K562 (cell line): ENCODE results near the gene RPS8. TPM values are rescaled to one million over a fixed set of nuclear protein-coding genes. Genes with fewer than 3 reads are reported as not detected.

ENCODE experiments used
- E2F1 ChIP-seq: sonication (generic); formaldehyde crosslinking; IDR thresholded peaks from 2 replicates; pipeline ENCODE4 v1.8.1; 2023; ENCODE audit warnings: mild to moderate bottlenecking, missing genetic modification reagents, moderate library complexity
- FOXO4 ChIP-seq: fragments of 450-650 bp; formaldehyde crosslinking; IDR thresholded peaks from 2 replicates; pipeline ENCODE4 v1.4.0; 2020; ENCODE audit warnings: mild to moderate bottlenecking, moderate library complexity
- ID3 ChIP-seq, 2 experiments: fragments of 250-450 bp in 1 of 2; fragments of 450-650 bp in 1 of 2; sonication (Bioruptor Pico) in 1 of 2; IDR thresholded peaks; 2 replicates each; pipeline versions ENCODE4 v1.6.1 to v1.8.0; 2016 to 2021; ENCODE audit warnings: mild to moderate bottlenecking in 2 of 2, moderate library complexity in 2 of 2, missing compliant biosample characterization in 1 of 2, missing genetic modification characterization in 1 of 2
- PBX2 ChIP-seq, 2 experiments: IDR thresholded peaks in 1 of 2; conservative IDR thresholded peaks in 1 of 2; 2 replicates each; pipeline ENCODE4 v1.6.1; 2016; ENCODE audit warnings: low read depth in 2 of 2, mild to moderate bottlenecking in 1 of 2, missing compliant biosample characterization in 1 of 2, missing genetic modification characterization in 1 of 2, moderate library complexity in 1 of 2
- POLR3A ChIP-seq: IDR thresholded peaks from 2 replicates; pipeline ENCODE4 v1.6.1; 2011; ENCODE audit warnings: borderline replicate concordance, mild to moderate bottlenecking, moderate library complexity; ENCODE audit not compliant: insufficient read length, insufficient read depth; ENCODE audit errors: extremely low read depth
- SRF ChIP-seq, 2 experiments: fragments of 250-450, 450-650 bp in 1 of 2; sonication (Bioruptor Pico) in 1 of 2; sonication (generic) in 1 of 2; formaldehyde crosslinking; IDR thresholded peaks; 2 replicates each; pipeline versions ENCODE4 v1.5.0 to v1.5.1; 2020 to 2022; ENCODE audit warnings: mild to moderate bottlenecking in 1 of 2, missing genetic modification reagents in 1 of 2
- ZNF232 ChIP-seq: sonication (generic); formaldehyde crosslinking; IDR thresholded peaks from 2 replicates; pipeline ENCODE4 v1.8.0; 2022; ENCODE audit warnings: mild to moderate bottlenecking, missing genetic modification reagents
- ZNF407 ChIP-seq: fragments of 450-650 bp; IDR thresholded peaks from 2 replicates; pipeline ENCODE4 v1.6.1; 2016; ENCODE audit warnings: low read depth
- polyA plus RNA-seq, 8 experiments: library from polyadenylated mRNA; depleted of rRNA in 4 of 8; stranded (reverse) in 5 of 8; unstranded in 3 of 8; fragments of >200 nt; fragmentation: Nextera tagmentation in 2 of 8; fragmentation: Illumina TruSeq in 1 of 8; extraction: Ambion mirVana in 2 of 8; extraction: Trizol in 1 of 8; gene quantifications; 2 replicates each; pipeline versions ENCODE4 v1.2.1 to v1.2.3, GENCODE V29; 2011 to 2014; ENCODE audit warnings: inconsistent platforms in 1 of 8, missing spikeins in 1 of 8
- total RNA-seq, 7 experiments: library from RNA; depleted of rRNA in 6 of 7; stranded (reverse); fragments of >200 nt in 6 of 7; fragmentation: Illumina TruSeq in 2 of 7; extraction: Trizol in 2 of 7; gene quantifications; 2 replicates each; pipeline versions ENCODE4 v1.2.1 to v1.2.3, GENCODE V29; 2011 to 2021; ENCODE audit warnings: low replicate concordance in 1 of 7

The RPS8 gene
- total and polyA plus RNA-seq, 9 of the 15 experiments (the other 6 are each of a cell fraction or from before 2014, with no cell fraction given) = 2,431 to 4,168 (median 3,109) TPM

GRCh38 chr1:44819608-44820327 lies 44.4 kb downstream of the RPS8 start (continued):
- TF ChIP-seq ID3 (CRISPR knock-in tag; IDR thresholded peaks at IDR 0.05) (no peak; the same call in 1 of the 2 replicates), ID3 (tag; IDR thresholded peaks at IDR 0.05) (peak; percentile 77), ZNF407 (no peak), SRF (CRISPR knock-in tag; IDR thresholded peaks at IDR 0.05) (peak; percentile 69 to 80; a peak in 1 of 4 replicates), FOXO4 (no peak; the same call in 1 of the 2 replicates), PBX2 (CRISPR knock-in tag; IDR thresholded peaks at IDR 0.05; ENCODE audit: low read depth) (no peak), PBX2 (tag; conservative IDR thresholded peaks at IDR 0.05; ENCODE audit: low read depth) (peak; percentile 88), POLR3A (no peak), ZNF232 (CRISPR knock-in tag) (peak; percentile 64; the same call in 1 of the 2 replicates), E2F1 (CRISPR knock-in tag) (peak; percentile 93)
